Hepatocyte (in vitro differentiated cells): ENCODE measurements around the gene ANKRD62. TPM values are rescaled to one million over a fixed set of nuclear protein-coding genes. Genes with fewer than 3 reads are reported as not detected.

Source experiments
- DNase-seq: peaks from one replicate; pipeline ENCODE4 v3.0.0-alpha.2; 2016; ENCODE audit warnings: low spot score
- H2AFZ ChIP-seq: fragments of 200-600 bp; sonication (generic); 2 replicates; pipeline ENCODE4 v1.6.0; 2016; ENCODE audit warnings: antibody characterized with exemption, mild to moderate bottlenecking
- H3K27ac ChIP-seq: fragments of 200-600 bp; sonication (generic); 2 replicates; pipeline ENCODE4 v1.5.1; 2016; ENCODE audit warnings: mild to moderate bottlenecking
- H3K27me3 ChIP-seq: fragments of 200-600 bp; sonication (generic); 2 replicates; pipeline ENCODE4 v1.6.1; 2016
- H3K36me3 ChIP-seq: fragments of 200-600 bp; sonication (generic); replicated peaks from 2 replicates; pipeline ENCODE4 v1.5.1; 2016; ENCODE audit warnings: low read depth; ENCODE audit not compliant: insufficient read depth
- H3K4me1 ChIP-seq: fragments of 200-600 bp; sonication (generic); 2 replicates; pipeline ENCODE4 v1.5.1; 2016; ENCODE audit warnings: mild to moderate bottlenecking, moderate library complexity; ENCODE audit not compliant: insufficient read depth
- H3K4me2 ChIP-seq: fragments of 200-600 bp; sonication (generic); 2 replicates; pipeline ENCODE4 v1.6.0; 2016
- H3K4me3 ChIP-seq: fragments of 200-600 bp; sonication (generic); 2 replicates; pipeline ENCODE4 v1.5.1; 2016; ENCODE audit warnings: mild to moderate bottlenecking
- H3K79me2 ChIP-seq: fragments of 200-600 bp; sonication (generic); 2 replicates; pipeline ENCODE4 v1.6.0; 2017; ENCODE audit warnings: mild to moderate bottlenecking
- H3K9me2 ChIP-seq: fragments of 200-600 bp; sonication (generic); replicated peaks from 2 replicates; pipeline ENCODE4 v1.6.0; 2017; ENCODE audit warnings: mild to moderate bottlenecking; ENCODE audit not compliant: insufficient read depth
- H3K9me3 ChIP-seq: fragments of 200-600 bp; sonication (generic); 2 replicates; pipeline ENCODE4 v1.5.1; 2016; ENCODE audit warnings: low read depth, mild to moderate bottlenecking
- H4K20me1 ChIP-seq: fragments of 200-600 bp; sonication (generic); 2 replicates; pipeline ENCODE4 v1.6.0; 2016; ENCODE audit warnings: mild to moderate bottlenecking; ENCODE audit not compliant: insufficient read depth, poor library complexity, severe bottlenecking
- CTCF ChIP-seq: fragments of 200-600 bp; sonication (generic); IDR thresholded peaks from 2 replicates; pipeline ENCODE4 v1.5.1; 2016; ENCODE audit warnings: antibody characterized with exemption, mild to moderate bottlenecking; ENCODE audit not compliant: poor library complexity
- EZH2 ChIP-seq: fragments of 200-600 bp; sonication (generic); IDR thresholded peaks from 2 replicates; pipeline ENCODE4 v1.6.1; 2016; ENCODE audit warnings: antibody characterized with exemption, mild to moderate bottlenecking, borderline replicate concordance
- EZH2phosphoT487 ChIP-seq: fragments of 200-600 bp; sonication (generic); IDR thresholded peaks from one replicate; pipeline ENCODE4 v1.6.1; 2018; ENCODE audit warnings: antibody characterized with exemption, mild to moderate bottlenecking, low read depth, moderate library complexity; ENCODE audit not compliant: unreplicated experiment, severe bottlenecking
- WGBS: methylation state at CpG from one replicate; pipeline ENCODE4 v1.1.6; 2016; ENCODE audit warnings: low lambda C conversion rate; ENCODE audit errors: missing lambda C conversion rate; 5-methylcytosine and 5-hydroxymethylcytosine counted together
- polyA plus RNA-seq: library from polyadenylated mRNA; unstranded; fragments of >200 nt; fragmentation: Nextera tagmentation; extraction: Ambion mirVana; gene quantifications from 2 replicates; pipeline ENCODE4 v1.2.1, GENCODE V29; 2016
- total RNA-seq: library from RNA; depleted of rRNA; stranded (reverse); fragments of >200 nt; gene quantifications from 2 replicates; pipeline ENCODE4 v1.2.3, GENCODE V29; 2014

The ANKRD62 gene
- total and polyA plus RNA-seq, 2 experiments from 2014 or later: not detected

- Histone ChIP-seq H3K79me2 (no peaks in the 10 kb centered on the region), H3K27me3 (no peaks in the 10 kb centered on the region), H3K9me3 (no peaks in the 10 kb centered on the region), H3K27ac (no peak overlapping the region), H3K36me3 (no peaks in the 10 kb centered on the region), H4K20me1 (no peaks in the 10 kb centered on the region), H3K9me2 (no peaks in the 10 kb centered on the region), H2AFZ (no peak overlapping the region), H3K4me3 (no peak overlapping the region), H3K4me2 (no peak overlapping the region), H3K4me1 (no peaks in the 10 kb centered on the region)
- DNase-seq: peak; percentile 57
- TF ChIP-seq CTCF (peak; percentile 43), EZH2 (no peak), EZH2phosphoT487 (no peak)
- 68% methylated on average over 17 of the region's 17 CpGs for WGBS
Measured at GRCh38 chr18:12092398-12093229, 1.0 kb upstream of the ANKRD62 start.

- no peak for TF ChIP-seq EZH2
- no peak for TF ChIP-seq EZH2phosphoT487
- TF ChIP-seq CTCF: no peak
- WGBS: 86% methylated on average over 5 of the region's 5 CpGs
Measured at GRCh38 chr18:12098374-12098773, 4.7 kb downstream of the ANKRD62 start.

GRCh38 chr18:12099160-12099559, 5.5 kb downstream of the ANKRD62 start:
- Histone ChIP-seq H3K4me3 (no peak overlapping the region), H3K4me2 (no peak overlapping the region), H3K27ac (no peak overlapping the region), H3K79me2 (no peaks in the 10 kb centered on the region), H3K4me1 (no peaks in the 10 kb centered on the region), H3K27me3 (peaks cover 9% of the 10 kb centered on the region), H3K9me3 (no peaks in the 10 kb centered on the region), H2AFZ (no peak overlapping the region), H4K20me1 (no peaks in the 10 kb centered on the region), H3K36me3 (no peaks in the 10 kb centered on the region), H3K9me2 (no peaks in the 10 kb centered on the region)
- DNase-seq: no peak
- TF ChIP-seq EZH2 (no peak), CTCF (no peak), EZH2phosphoT487 (no peak)

More at GRCh38 chr18:12098374-12098773, 4.7 kb downstream of the ANKRD62 start:
- Histone ChIP-seq H3K79me2 (no peaks in the 10 kb centered on the region), H3K4me3 (no peak overlapping the region), H3K27ac (no peak overlapping the region), H3K36me3 (no peaks in the 10 kb centered on the region), H3K9me3 (no peaks in the 10 kb centered on the region), H3K27me3 (peaks cover 9% of the 10 kb centered on the region), H3K9me2 (no peaks in the 10 kb centered on the region), H2AFZ (no peak overlapping the region), H3K4me2 (no peak overlapping the region), H4K20me1 (no peaks in the 10 kb centered on the region), H3K4me1 (no peaks in the 10 kb centered on the region)
- no peak for DNase-seq
